GM18861 (cell line): ENCODE results near the gene SCPEP1.
A peak's percentile ranks its signal among the peaks of the same experiment; 100 is the strongest.
"Not testable (repeated sequence)": the region's sequence is repeated elsewhere in the genome, so short reads cannot be mapped to it uniquely, and the experiment has no call there.

Experiments
- ATAC-seq: cut with Tn5 transposase; IDR thresholded peaks from one replicate; pipeline ENCODE4 v1.9.1; 2021; ENCODE audit not compliant: unreplicated experiment

The SCPEP1 gene

GRCh38 chr17:56977673-56978395 is at the start of gene SCPEP1:
Gene SCPEP1 (plus strand): TSS chr17:56978131. CDS start chr17:56978160, 29 bp downstream.
- peak; percentile 63 for ATAC-seq

- ATAC-seq: no peak
These were observed 49.3 kb upstream of the SCPEP1 start for GRCh38 chr17:56928586-56928985.

GRCh38 chr17:56929362-56929969 is 48.5 kb upstream of the SCPEP1 start:
- ATAC-seq: no peak

GRCh38 chr17:56930739-56931337 is 47.1 kb upstream of the SCPEP1 start:
- ATAC-seq: no peak

- no peak for ATAC-seq
These were observed 44.7 kb upstream of the SCPEP1 start for GRCh38 chr17:56933151-56933745.

- no peak for ATAC-seq
These were observed 44.1 kb upstream of the SCPEP1 start for GRCh38 chr17:56933868-56934267.

- ATAC-seq: no peak
These were observed 43.7 kb upstream of the SCPEP1 start for GRCh38 chr17:56934280-56934679.

GRCh38 chr17:56935461-56935860 is 42.5 kb upstream of the SCPEP1 start:
- no peak for ATAC-seq

GRCh38 chr17:56936697-56937322 is 41.1 kb upstream of the SCPEP1 start:
- ATAC-seq: no peak

- ATAC-seq: no peak
These were observed 40.2 kb upstream of the SCPEP1 start for GRCh38 chr17:56937687-56938086.

- not testable (repeated sequence) for ATAC-seq
These were observed 39.7 kb upstream of the SCPEP1 start for GRCh38 chr17:56938206-56938605.

GRCh38 chr17:56939869-56940484 is 38.0 kb upstream of the SCPEP1 start:
- peak; percentile 56 for ATAC-seq

- ATAC-seq: no peak
These were observed 34.3 kb upstream of the SCPEP1 start for GRCh38 chr17:56943505-56944125.

- no peak for ATAC-seq
These were observed 31.9 kb upstream of the SCPEP1 start for GRCh38 chr17:56945938-56946505.

- ATAC-seq: no peak
These were observed 30.2 kb upstream of the SCPEP1 start for GRCh38 chr17:56947741-56948140.

GRCh38 chr17:56948491-56948890 is 29.4 kb upstream of the SCPEP1 start:
- no peak for ATAC-seq

- no peak for ATAC-seq
These were observed 28.3 kb upstream of the SCPEP1 start for GRCh38 chr17:56949595-56949994.

- ATAC-seq: no peak
These were observed 20.9 kb upstream of the SCPEP1 start for GRCh38 chr17:56956992-56957391.

GRCh38 chr17:56960596-56961538 is 17.1 kb upstream of the SCPEP1 start, which contains the start of gene COIL:
Gene COIL (minus strand): TSS chr17:56961050. CDS start chr17:56961019, 31 bp downstream.
- ATAC-seq: peak; percentile 89
